NCI-H2196 (cell line): ENCODE results near the gene TBC1D8.
"Not testable (repeated sequence)": the region's sequence is repeated elsewhere in the genome, so short reads cannot be mapped to it uniquely, and the experiment has no call there.

Experiments
- DNase-seq: peaks from one replicate; lab custom pipeline; 2025; ENCODE audit not compliant: unreplicated experiment; lab: John Stamatoyannopoulos, UW

Gene TBC1D8

DNA sequence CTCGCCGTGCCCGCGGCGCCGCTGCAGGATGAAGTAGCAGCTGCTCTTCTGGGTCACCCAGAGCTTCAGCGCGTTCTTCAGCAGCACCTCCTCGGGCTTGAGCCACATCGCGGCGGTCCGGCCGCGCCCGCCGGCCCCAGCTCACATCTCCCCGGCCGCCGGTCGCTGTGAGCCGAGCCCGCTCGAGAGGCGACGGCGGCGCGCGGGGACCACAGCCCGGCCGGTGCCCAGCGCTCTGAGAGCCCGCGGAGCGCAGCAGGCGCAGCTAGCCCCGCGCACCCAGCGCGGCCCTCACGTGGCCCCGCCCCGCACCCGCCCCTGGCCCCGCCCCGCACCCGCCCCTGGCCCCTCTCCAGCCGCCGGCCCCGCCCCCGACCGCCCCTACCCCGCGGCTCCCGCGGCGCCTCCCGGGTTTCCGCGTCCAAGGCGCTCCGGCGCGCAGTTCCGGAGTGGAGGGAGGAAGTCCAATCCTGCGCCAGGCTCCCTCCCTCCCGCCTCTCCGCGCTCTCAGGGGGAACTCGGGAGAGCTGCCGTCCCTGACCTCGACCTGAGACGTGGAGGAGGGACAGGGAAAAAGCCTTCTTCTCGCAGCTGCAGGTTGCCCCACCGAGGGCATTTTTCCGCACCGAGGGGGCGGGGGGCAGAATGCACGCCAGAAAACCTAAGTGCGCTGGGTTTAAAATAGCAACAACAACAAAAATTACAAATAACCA is at the start of gene TBC1D8:
TBC1D8 (minus strand) TSS at position 237 of the 713 bp plus-strand sequence; CDS start at position 108, 129 bp downstream.
- DNase-seq: peak; percentile 85

DNA sequence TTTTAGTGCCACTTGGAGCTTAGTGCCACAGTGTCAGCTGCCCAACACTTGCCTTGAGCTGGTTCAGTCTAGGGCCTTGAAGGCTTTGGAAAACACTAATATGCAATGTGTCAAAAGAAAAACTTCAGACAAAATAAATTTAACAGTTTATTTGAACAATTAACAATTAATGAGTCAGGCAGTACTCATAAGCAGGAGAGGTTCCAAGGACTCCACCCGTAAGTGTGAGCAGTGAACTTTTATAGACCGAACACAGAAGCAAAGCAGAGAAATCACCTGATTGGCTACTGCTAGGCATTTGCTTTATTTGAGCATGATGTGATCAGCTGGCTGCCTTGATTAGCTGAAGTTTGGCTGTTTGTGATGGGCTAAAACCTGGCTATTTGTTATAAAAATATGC is 49.5 kb upstream of the TBC1D8 start:
- DNase-seq: no peak

DNA sequence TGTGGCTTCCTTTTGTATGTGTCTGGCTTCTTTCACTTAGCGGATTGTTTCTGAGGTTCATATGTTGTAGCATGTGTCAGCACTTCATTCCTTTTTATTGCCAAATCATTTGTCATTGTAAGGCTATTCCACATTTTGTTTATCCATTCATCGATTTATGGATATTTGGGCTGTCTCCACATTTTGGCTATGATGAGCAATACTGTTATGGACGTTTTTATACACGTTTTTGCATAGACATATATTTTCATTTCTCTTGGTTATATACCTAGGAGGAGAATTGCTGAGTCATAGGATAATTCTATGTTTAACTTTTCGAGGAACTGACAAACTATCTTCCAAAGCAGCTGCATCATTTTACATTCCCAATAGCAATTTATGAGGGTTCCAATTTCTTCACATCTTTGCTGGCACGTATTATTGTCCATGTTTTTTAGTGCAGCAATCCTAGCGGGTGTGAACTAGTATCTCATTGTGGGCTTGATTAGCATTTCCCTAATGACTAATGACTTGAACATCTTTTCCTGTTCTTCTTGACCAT is 48.1 kb upstream of the TBC1D8 start:
- DNase-seq: no peak

DNA sequence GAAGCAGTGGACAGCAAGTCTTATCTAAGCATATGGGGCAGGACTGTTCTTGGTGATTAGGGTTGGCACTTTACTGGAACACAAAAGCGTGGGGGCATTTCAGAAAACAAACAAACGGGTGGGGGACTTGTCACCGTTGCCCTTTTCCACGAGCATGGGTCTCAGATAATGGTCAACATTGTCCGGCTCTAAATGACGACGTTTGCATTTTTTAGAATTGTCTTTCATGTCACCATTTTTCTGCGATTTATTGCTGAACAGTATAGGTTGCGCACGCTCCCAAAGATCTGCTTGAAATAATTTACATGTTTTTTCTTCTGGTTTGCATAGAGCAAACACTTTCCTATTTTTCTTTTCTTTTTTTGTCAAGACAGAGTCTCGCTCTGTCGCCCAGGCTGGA is 46.6 kb upstream of the TBC1D8 start:
- DNase-seq: no peak

DNA sequence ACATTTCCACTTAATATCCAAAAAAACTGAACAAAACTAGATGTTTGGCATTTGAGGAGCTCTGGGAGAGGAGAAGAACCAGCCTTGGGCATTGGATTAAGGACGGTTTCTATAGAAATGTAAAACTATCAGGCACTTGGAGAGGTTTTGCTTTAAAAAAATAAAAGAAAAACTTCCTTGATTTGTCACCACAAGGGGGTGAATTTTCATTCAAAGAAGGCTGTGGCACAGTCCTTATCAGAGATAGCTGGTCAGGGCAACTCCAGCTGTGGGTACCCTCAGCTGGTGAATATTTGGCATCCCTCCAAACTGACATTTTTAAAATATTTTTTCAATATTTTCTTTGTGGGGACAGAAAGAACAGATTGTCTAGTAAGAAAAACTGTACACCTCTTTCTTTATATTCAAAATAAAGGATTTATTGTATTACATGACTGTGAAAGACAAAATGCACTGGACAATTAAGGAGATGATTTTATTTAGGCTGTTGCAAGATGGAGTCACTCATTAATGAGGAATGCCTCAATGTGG is 46.1 kb upstream of the TBC1D8 start:
- DNase-seq: no peak

DNA sequence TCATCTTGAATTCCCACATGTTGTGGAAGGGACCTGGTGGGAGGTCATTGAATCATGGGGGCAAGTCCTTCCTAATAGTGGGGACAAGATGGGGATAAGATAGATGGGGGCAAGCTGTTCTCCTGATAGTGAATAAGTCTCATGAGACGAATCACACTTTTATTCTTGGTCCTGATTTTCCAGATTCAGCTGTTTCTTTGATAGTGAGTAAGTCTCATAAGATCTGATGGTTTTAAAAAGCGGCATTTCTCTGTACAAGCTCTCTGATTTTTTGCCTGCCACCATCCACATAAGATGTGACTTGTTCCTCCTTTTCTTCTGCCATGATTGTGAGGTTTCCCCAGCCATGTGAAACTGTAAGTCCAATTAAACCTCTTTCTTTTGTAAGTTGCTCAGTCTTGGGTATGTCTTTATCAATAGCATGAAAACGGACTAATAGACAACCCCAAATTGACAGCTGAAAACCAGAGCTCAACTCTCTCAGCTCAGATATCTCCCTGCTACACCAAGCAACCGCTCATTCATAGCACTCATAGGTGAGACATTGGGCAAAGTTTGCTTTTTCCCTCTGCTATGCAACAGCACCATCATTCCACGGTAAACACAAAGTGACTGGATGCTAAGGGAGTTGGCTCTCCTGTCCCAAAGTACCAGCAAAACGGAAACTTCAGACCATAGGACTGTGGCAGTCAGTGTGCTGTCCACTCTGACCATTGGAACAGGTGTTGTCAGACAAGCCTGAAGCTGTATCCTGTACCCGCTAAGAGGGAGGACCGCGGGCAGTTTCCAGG is 44.9 kb upstream of the TBC1D8 start:
- no peak for DNase-seq

DNA sequence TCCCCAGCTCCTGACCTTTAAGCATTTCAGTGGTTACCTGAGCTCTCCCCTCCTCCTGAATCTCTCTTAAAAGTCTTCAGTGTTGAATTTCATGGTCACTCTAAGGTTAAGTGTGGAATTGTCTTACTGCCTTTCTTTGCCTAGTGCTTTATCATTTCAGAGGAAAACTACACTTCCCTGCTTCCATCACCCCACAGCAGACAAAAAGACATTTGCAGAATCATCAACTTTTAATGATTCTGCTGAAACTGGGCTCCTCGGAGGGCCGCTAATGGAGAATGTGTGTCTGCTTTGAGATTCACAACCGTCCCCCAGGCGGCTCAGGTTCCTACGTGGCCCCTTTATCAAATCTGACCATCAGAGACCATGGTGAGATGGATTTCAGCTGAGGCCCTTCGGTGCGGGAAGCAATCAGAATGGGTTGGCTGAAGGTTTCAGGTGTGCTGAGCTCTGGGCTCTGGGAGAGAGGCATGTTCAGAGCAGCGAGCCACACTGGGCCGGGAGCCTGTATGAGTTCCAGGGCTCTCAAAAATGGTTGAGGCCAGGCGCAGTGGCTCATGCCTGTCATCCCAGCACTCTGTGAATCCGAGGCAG is 41.9 kb upstream of the TBC1D8 start:
- DNase-seq: no peak

DNA sequence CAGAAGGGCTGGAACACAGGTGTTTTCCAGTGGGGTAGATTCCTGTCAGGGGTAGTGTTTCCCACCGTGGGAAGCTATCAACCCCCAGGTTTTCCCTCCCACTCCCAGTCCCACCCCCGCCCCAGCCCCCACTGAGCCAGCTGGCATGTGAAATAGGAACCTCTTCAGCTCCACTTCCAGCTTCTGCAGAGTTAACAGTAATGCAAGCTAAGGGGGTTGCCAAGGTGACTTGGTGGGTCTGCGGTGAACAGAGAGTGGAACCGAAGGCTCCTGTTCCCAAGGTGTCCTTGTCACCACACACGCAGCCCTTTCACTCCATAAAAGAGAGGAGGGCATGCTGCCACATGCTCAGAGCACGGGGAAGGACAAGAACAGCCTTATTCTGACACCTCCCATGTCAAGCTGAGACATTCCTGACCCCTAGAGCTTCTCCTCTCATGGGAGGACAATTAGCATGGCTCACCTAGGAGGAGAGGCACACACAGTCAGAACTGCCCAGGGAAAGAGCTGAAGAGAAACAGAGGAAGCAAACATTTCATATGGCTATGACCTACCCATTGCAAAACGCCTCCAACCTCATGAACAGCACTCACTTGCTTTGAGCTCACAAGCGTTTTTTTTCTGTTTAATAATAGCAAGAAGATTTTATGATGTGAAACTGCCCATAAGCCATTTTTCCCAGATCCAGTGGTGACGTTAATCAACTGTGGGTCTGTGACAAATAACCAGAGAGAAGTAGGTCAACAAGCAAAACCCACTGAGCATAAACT is 39.8 kb upstream of the TBC1D8 start:
- DNase-seq: no peak

DNA sequence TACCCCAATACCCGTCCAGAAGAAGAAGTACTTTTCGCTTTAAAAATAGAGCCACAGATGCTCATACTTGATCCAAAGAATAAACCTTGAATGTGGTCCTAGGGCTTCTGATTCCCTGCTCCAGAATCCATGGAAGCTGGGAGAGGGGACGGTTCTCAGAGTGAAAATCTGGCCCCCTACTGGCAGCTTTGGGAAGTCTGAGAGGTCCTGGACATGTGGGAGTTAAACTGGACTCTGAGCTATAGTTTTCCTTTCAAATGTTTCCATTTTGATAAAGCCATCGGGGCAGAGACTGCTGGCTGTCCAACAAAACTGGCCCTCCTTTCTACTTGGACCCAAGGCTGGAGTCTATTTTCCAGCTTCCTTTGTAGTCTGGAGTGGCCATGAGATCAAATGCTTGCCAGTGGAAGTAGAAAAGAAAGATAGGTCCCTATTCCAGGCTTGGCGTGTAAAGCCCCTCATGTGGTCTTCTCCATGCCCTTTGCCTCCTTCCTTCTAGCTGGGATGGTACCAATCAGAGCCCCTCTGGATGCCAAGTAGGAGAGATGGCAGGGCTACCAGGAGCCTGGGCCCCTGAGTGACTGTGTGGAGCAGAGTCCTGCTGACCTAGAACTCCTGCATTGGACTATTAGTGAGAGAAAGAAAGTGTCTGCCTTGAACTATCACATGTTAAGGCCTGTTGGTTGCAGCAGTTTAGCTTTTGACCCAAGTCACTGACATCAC is 37.7 kb upstream of the TBC1D8 start:
- DNase-seq: no peak

DNA sequence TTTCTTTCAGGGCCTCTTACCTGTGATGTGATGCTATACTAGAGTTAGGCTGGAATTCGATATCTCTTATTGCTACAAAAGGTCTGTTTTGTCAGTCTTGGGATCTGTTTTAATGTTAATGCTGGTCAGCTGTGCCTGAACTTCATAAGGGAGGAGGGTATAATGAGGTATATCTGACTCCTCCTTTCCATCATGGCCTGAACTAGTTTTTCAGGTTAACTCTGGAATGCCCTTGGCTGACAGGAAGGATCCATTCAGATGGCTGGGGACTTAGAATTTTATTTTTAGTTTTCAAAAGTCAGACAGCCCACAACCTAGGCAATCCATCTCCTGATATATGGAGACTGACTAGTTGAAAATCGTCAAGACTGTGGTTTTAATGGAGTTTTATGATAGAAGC is 35.9 kb upstream of the TBC1D8 start:
- no peak for DNase-seq

DNA sequence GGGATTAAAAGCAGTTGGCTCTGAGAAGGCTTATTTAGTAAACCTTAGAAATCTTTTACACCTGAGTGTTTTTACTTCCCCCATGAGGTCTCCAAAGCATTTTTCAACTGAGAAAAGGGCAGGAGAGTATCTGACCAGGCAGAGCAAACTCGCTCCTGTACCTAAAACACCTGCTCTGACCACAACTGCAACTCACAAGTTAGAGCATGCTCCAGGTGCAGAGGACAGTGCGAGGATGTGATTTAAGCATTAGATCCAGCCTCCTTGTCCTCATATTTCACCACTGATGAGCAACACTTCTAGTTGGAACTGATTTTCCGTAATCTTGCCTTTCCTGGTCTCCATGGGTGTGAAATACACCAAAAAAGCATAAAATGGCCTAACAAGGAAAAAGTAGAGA is 34.5 kb upstream of the TBC1D8 start:
- no peak for DNase-seq

DNA sequence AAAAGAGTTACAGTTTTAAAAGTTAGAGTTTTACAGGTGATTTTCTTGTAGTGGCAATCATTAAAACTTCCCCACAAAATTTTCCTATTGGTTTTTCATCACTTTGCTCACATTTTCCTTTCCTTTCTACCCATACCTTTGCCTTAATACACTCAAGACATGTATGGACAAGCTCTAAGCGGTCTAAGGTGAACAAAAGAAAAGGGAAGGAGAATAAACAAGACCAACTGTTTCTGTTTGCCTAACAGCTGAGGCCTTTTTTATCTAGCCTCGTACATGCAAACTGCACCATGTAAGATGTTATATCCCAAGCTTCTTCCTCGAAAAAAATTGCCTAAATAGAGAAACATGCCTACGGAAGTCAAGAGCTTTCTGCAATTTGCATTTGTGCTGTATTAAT is 33.9 kb upstream of the TBC1D8 start:
- DNase-seq: no peak

DNA sequence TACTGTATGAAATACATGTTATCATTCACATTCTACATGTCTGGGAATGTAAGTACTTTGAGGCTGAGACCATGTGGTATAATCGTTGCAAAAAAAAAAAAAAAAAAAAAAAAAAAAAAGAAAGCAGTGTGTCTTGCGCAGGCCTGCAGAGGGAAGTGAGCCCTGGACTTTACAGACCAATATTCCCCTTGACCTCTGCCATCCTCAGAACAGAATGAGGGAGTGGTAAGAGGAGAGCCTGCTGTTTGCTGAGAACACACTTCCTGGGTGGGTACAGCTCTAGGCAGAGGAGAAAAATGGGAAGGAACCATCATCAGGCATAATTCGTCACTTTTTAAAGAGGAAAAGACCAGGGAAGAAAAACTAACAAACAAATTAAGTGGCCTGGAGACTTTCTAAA is 28.8 kb upstream of the TBC1D8 start:
- no peak for DNase-seq

DNA sequence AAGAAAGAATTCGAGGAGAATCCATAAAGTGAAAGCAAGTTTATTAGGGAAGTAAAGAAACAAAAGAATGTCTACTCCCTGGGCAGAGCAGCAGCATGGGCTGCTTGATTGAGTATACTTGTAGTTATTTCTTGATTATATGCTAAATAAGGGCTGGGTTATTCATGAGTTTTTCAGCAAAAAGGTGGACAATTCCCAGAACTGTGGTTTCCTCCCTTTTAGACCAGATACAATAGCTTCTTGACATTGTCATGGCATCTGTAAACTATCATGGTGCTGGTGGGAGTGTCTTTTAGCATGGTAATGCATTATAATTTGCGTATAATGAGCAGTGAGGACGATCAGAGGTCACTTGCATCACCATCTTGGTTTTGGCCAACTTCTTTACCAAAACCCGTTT is 25.6 kb upstream of the TBC1D8 start:
- no peak for DNase-seq

DNA sequence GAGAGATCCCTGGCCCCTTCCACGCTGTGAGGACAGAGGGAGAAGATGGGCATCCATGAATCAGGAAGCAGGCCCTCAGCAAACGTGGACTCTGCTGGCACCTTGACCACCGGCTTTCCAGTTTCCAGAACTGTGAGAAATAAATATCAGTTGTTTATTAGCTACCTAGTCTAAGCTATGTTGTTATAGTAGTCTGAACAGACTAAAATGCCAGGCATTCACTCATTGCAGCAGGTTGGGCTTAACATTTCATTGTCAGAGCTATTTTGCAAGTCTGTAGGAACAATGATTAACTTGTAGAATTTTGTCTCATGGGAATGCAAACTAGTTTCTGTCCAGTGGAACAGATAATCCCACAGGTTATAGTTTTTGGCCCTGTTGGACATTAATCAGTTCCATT is 24.8 kb upstream of the TBC1D8 start:
- no peak for DNase-seq

DNA sequence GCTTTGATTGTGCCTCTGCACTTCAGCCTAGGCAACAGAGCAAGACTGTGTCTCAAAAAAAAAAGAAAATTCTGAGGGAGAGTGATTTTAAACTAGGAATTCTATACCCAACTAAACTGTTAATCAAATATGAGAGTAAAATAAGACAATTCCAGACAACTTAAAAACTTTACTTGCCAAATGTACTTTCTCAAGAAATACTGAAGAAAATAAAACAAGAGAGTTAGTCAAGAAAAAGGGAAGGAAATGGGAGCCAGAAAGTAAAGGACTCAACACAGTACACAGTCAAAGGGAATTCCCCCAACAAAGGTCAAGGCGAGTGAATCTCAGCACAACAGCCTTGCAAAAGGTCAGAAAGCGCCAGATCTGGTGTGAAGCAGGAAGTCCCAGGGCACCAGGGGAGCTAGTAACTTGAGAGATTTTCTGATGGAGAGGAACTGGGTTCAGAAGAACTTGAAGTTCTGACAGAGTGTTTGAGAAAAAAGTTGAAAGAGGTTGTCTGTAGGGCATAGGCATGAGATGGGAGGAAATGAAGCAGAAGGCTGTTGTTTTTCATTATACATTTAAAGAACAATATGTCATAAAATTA is 22.6 kb upstream of the TBC1D8 start:
- DNase-seq: no peak

DNA sequence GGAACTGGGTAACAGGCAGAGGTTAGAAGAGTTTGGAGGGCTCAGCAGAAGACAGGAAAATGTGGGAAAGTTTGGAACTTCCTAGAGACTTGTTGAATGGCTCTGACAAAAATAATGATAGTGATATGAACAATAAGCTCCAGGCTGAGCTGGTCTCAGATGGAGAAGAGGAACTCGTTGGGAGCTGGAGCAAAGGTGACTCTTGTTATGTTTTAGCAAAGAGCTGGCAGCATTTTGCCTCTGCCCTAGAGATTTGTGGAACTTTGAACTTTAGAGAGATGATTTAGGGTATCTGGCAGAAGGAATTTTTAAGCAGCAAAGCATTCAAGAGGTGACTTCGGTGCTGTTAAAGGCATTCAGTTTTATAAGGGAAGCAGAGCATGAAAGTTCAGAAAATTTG is 18.6 kb upstream of the TBC1D8 start:
- not testable (repeated sequence) for DNase-seq

DNA sequence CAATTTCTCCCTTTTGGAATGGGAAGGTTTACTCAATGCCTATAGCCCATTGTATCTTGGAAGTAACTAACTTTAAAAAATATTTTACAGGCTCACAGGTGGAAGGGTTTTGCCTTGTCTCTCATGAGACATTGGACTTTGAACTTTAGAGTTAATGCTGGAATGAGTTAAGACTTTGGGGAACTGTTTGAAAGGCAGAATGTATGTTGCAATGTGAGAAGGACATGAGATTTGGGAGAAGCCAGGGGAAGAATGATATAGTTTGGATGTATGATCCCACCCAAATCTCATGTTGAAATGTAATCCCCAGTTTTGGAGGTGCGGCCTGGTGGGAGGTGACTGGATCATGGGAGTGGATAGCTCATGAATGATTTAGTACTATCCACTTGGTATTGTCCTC is 17.5 kb upstream of the TBC1D8 start:
- DNase-seq: no peak

DNA sequence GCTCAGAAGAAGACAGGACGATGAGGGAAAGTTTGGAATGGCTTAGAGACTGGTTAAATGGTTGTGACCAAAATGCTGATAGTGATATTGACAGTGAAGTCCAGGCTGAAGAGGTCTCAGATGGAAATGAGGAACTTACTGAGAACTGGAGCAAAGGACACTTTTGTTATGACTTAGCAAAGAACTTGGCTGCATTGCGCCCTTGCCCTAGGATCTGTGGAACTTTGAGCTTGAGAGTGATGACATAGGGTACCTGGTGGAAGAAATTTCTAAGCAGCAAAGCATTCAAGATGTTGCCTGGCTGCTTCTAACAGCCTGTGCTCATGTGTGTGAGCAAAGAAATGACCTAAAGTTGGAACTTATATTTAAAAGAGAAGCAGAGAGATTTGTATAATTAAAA is 16.4 kb upstream of the TBC1D8 start:
- not testable (repeated sequence) for DNase-seq

DNA sequence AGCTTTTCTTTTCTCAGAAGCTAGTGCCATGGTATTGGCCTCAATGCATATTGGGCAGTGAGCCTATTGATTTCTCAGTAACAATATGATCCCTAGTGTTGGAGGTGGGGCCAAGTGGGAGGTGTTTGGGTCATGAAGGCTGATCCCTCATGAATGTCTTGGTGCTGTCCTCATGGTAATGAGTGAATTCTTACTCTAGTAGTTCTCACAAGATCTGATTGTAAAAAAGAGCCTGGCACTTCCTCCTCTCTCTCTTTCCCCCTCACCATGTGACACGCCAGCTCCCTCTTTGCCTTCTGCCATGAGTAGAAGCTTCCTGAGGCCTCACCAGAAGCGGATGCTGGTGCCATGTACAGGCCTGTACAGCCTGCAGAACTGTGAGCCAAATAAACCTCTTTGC is 12.8 kb upstream of the TBC1D8 start:
- DNase-seq: no peak
